Upper lobe of left lung (tissue), 6 donors: ENCODE results near the gene CCBE1. TPM values are rescaled to one million over a fixed set of nuclear protein-coding genes. Genes with fewer than 3 reads are reported as not detected.

Source experiments
- ATAC-seq, 2 donors: fragments of 200-7000 bp; cut with Tn5 transposase; one replicate each; pipeline ENCODE4 v1.9.1; 2022; ENCODE audit warnings: mild to moderate bottlenecking in 2 of 2, moderate library complexity in 2 of 2; ENCODE audit not compliant: low FRiP score in 2 of 2
- DNase-seq, 2 donors: peaks; one replicate each; pipeline ENCODE4 v3.0.0-alpha.2; 2019 to 2020
- H3K27ac ChIP-seq, 4 donors: fragments of 200-600 bp; sonication (generic); one replicate each; pipeline ENCODE4 v1.5.1; 2016 to 2019
- H3K27me3 ChIP-seq, 4 donors: fragments of 200-600 bp; sonication (generic); one replicate each; pipeline ENCODE4 v1.5.1; 2017 to 2019
- H3K36me3 ChIP-seq, 4 donors: fragments of 200-600 bp; sonication (generic); one replicate each; pipeline ENCODE4 v1.5.1; 2016 to 2019
- H3K4me1 ChIP-seq, 4 donors: fragments of 200-600 bp; sonication (generic); one replicate each; pipeline ENCODE4 v1.5.1; 2018 to 2019
- H3K4me3 ChIP-seq, 4 donors: fragments of 200-600 bp; sonication (generic); one replicate each; pipeline ENCODE4 v1.5.1; 2017 to 2019; ENCODE audit warnings: mild to moderate bottlenecking in 2 of 4, moderate library complexity in 1 of 4
- H3K9me3 ChIP-seq, 4 donors: fragments of 200-600 bp; sonication (generic); one replicate each; pipeline ENCODE4 v1.5.1; 2018 to 2019
- EP300 ChIP-seq, 4 donors: sonication (generic); formaldehyde crosslinking; IDR thresholded peaks; one replicate each; pipeline ENCODE4 v1.5.1; 2017; ENCODE audit warnings: antibody characterized with exemption in 4 of 4, control low read depth in 2 of 4
- POLR2A ChIP-seq, 4 donors: fragments of 450-650 bp; IDR thresholded peaks; one replicate each; pipeline ENCODE4 v1.5.1; 2016 to 2017; ENCODE audit warnings: antibody characterized with exemption in 4 of 4, mild to moderate bottlenecking in 2 of 4
- POLR2AphosphoS5 ChIP-seq, 2 donors: sonication (generic); formaldehyde crosslinking; IDR thresholded peaks; one replicate each; pipeline ENCODE4 v1.5.1; 2017; ENCODE audit warnings: antibody characterized with exemption in 2 of 2
- WGBS, 2 donors: methylation state at CpG; one replicate each; pipeline ENCODE4 v1.1.5; 2017 to 2018; 5-methylcytosine and 5-hydroxymethylcytosine counted together
- total RNA-seq, 6 donors: library from RNA; depleted of rRNA in 4 of 6; stranded (reverse); fragments of >200 nt in 4 of 6; gene quantifications; one replicate each; pipeline versions ENCODE4 v1.1.0 to v1.2.1, GENCODE V29; 2016 to 2021
- TF ChIP-seq, protein P1 (sequence below), 6 experiments: fragments of 450-650 bp in 4 of 6; fragments of 200-600 bp in 2 of 6; sonication (generic) in 2 of 6; IDR thresholded peaks; one replicate each; pipeline ENCODE4 v1.5.1; 2016 to 2019; ENCODE audit warnings: antibody characterized with exemption in 6 of 6
- donor health status: DM: no; HTN: no; CAD: no; lungs with moderate emphysema.
- donor health status: DM: no; HTN: yes; CAD: no; lungs with severe emphysema.

The CCBE1 gene
- total RNA-seq, 6 donors from 2014 or later = 8.7 to 23.6 (median 12.3) TPM

DNA sequence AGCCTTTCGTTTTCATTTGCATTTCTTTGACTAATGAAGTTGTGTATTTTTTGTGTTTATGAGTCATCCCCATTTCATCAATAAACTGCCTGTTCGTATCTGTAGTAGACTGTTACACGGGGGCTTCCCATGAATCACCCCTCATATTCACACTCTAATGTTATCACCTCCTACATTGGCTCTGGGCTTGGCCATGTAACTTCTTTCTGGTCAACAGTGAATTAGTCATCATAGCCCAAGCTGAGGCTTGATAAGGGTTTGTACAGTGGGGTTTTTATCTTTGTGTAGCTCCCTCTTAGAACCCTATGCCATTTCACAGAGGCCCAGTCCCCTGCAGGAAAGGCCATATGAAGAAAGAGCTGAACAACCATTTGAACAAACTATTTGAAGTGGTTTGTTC is 151.0 kb downstream of the CCBE1 start:
- Histone ChIP-seq H3K9me3 (no peaks in the 10 kb centered on the region), H3K4me3 (no peak overlapping the region), H3K4me1 (peaks cover 0 to 9% (median 2%) of the 10 kb centered on the region in 4 donors), H3K36me3 (no peaks in the 10 kb centered on the region), H3K27me3 (no peaks in the 10 kb centered on the region), H3K27ac (no peak overlapping the region)
- TF ChIP-seq POLR2A (IDR thresholded peaks at IDR 0.05) (no peak), EP300 (IDR thresholded peaks at IDR 0.05) (no peak), POLR2AphosphoS5 (IDR thresholded peaks at IDR 0.05) (no peak)
- TF ChIP-seq, protein P1, sequence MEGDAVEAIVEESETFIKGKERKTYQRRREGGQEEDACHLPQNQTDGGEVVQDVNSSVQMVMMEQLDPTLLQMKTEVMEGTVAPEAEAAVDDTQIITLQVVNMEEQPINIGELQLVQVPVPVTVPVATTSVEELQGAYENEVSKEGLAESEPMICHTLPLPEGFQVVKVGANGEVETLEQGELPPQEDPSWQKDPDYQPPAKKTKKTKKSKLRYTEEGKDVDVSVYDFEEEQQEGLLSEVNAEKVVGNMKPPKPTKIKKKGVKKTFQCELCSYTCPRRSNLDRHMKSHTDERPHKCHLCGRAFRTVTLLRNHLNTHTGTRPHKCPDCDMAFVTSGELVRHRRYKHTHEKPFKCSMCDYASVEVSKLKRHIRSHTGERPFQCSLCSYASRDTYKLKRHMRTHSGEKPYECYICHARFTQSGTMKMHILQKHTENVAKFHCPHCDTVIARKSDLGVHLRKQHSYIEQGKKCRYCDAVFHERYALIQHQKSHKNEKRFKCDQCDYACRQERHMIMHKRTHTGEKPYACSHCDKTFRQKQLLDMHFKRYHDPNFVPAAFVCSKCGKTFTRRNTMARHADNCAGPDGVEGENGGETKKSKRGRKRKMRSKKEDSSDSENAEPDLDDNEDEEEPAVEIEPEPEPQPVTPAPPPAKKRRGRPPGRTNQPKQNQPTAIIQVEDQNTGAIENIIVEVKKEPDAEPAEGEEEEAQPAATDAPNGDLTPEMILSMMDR (IDR thresholded peaks at IDR 0.05) = no peak
- ATAC-seq (no peak), DNase-seq (no peak)
- WGBS, 2 donors = 59 to 69% methylated on average over 3 of the region's 3 CpGs

DNA sequence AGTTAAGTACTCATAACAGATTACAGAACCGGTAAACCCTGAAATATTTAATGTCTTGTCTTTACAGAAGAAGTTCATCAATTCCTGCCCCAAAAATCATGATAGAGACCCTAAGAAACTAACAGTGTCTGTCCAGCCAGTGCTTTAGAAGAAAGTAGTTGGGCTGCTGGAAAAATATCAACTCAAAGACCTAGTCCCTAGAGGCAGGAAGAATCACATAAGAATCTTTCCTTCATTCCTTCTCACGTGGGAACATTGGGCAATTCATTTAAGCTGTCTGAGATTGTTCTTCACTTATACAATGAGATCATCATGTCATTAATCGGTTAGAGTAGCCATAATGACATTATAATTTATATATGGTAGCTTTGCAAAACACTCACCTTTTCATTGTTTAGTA is 156.4 kb downstream of the CCBE1 start:
- ATAC-seq = no peak
- no peaks in the 10 kb centered on the region for H3K36me3 ChIP-seq
- no peak overlapping the region for H3K4me3 ChIP-seq
- no peak overlapping the region for H3K27ac ChIP-seq
- 62 to 66% methylated on average over 3 of the region's 3 CpGs for WGBS, 2 donors
- DNase-seq = no peak
- H3K27me3 ChIP-seq = no peaks in the 10 kb centered on the region
- TF ChIP-seq, protein P1 (IDR thresholded peaks at IDR 0.05) = no peak
- H3K9me3 ChIP-seq = no peaks in the 10 kb centered on the region
- H3K4me1 ChIP-seq = no peaks in the 10 kb centered on the region

DNA sequence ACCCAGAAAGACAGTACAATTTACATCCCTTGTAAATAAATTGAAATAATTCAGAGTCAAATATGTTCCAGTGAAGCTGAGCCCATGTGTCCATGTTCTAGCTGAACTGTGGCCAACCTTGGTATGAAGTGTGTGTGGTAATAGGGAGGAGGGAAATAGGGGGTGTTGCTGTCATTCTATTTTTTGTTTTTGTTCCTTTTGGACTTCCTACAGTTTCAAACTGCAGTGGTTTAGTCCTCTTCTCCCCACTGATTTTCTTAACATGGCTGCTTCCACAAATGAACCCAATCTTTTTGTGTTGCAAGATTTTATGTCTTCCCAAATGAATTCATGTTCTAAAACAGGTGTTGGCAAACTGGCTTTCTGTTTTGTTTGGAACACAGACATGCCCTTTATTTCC is 156.9 kb downstream of the CCBE1 start:
- no peaks in the 10 kb centered on the region for H3K36me3 ChIP-seq
- no peaks in the 10 kb centered on the region for H3K4me1 ChIP-seq
- H3K4me3 ChIP-seq = no peak overlapping the region
- no peak for TF ChIP-seq POLR2A (IDR thresholded peaks at IDR 0.05)
- no peak for TF ChIP-seq EP300 (IDR thresholded peaks at IDR 0.05)
- TF ChIP-seq POLR2AphosphoS5 (IDR thresholded peaks at IDR 0.05) = no peak
- TF ChIP-seq, protein P1 (IDR thresholded peaks at IDR 0.05) = no peak
- DNase-seq (no peak), ATAC-seq (no peak)
- H3K27ac ChIP-seq = no peak overlapping the region
- H3K27me3 ChIP-seq = no peaks in the 10 kb centered on the region
- H3K9me3 ChIP-seq = no peaks in the 10 kb centered on the region

DNA sequence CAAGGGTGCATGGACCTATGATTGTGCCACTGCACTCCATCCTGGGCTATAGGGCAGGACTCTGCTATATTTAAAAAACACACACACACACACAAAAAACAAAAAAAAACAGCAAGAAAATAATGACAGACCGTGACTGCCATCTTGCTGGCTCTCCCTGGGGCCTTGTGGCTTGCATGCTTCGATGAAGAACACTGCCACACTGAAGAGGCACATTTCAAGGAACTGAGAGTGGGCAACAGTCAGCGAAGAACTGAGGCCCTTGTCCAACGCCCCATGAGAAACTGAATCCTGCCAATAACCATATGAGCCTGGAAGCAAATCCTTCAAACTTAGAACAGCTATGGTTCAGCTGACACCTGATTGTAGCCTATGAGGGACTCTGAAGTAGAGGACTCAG is 158.1 kb downstream of the CCBE1 start:
- Histone ChIP-seq H3K9me3 (no peaks in the 10 kb centered on the region), H3K36me3 (no peaks in the 10 kb centered on the region), H3K27me3 (no peaks in the 10 kb centered on the region), H3K4me3 (no peak overlapping the region), H3K4me1 (no peaks in the 10 kb centered on the region), H3K27ac (no peak overlapping the region)
- DNase-seq (no peak), ATAC-seq (no peak)
- TF ChIP-seq POLR2A (IDR thresholded peaks at IDR 0.05) (no peak), EP300 (IDR thresholded peaks at IDR 0.05) (no peak)
- 85 to 86% methylated on average over 4 of the region's 4 CpGs for WGBS, 2 donors

DNA sequence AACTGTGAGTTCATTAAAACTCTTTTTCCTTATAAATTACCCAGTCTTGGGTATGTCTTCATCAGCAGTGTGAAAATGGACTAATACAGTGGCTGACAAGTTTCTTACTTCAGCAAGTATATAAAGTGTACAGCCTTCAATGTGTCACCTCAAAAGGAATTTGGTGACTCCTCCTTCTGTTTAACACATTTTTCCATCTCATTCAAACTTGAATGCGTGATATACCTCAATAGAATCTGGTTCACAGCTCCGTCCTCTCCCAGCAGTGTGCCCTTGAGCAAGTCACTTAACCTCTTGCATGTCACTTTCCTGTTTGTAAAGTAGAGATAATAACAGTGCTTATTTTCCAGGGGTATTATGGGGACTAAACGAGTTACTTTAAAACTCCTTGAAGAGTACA is 159.6 kb downstream of the CCBE1 start:
- no peak for DNase-seq
- Histone ChIP-seq H3K27ac (no peak overlapping the region), H3K4me1 (no peaks in the 10 kb centered on the region), H3K27me3 (no peaks in the 10 kb centered on the region), H3K4me3 (no peak overlapping the region), H3K36me3 (no peaks in the 10 kb centered on the region), H3K9me3 (no peaks in the 10 kb centered on the region)
- TF ChIP-seq, protein P1 (IDR thresholded peaks at IDR 0.05) = no peak
- TF ChIP-seq POLR2AphosphoS5 (IDR thresholded peaks at IDR 0.05) = no peak
- TF ChIP-seq EP300 (IDR thresholded peaks at IDR 0.05) = no peak
- no peak for TF ChIP-seq POLR2A (IDR thresholded peaks at IDR 0.05)
- 68 to 70% methylated on average over 3 of the region's 3 CpGs for WGBS, 2 donors
- no peak for ATAC-seq
